ENCODE results near the gene PDZK1. TPM values are rescaled to one million over a fixed set of nuclear protein-coding genes. Genes with fewer than 3 reads are reported as not detected.

Gene PDZK1
- total and polyA plus RNA-seq, 7 experiments from 2014 or later: 0.09 to 0.53 (median 0.17) TPM; not detected in 4

DNA sequence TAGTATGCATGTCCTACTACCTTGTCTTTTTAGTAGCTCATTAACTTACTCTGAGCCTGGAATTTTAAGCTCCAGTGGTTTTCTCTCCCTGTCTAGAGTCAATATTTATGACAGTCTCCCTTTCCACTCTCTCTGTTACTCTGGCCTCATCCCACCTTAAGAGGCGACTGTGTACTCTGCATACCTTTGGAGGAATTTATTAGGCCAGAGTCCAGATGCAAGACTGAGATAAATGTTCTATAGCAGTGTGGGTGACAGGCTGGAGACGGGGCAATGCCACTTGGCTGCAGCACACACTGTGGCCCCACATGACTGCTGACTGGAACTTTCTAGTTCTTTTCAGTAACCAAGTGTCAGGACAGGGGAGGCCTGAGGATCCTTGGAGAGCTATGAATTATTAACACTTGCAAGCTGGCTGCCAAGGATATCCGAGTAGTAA lies 4.1 kb upstream of the PDZK1 start:
- no peak for ATAC-seq
- H3K36me3 Mint-ChIP-seq: no peaks in the 10 kb centered on the region
- CTCF ChIA-PET: interaction anchor here (0.7 kb wide), 1 partner anchor 9 kb away, joined by 3 read pairs; no protein-coding TSS in a partner anchor

GRCh38 chr1:145710291-145711027 lies 3.3 kb upstream of the PDZK1 start:
- ChIA-PET CTCF (no interaction called here), POLR2A (no interaction called here)
- Histone ChIP-seq H3K36me3 (ENCODE audit: control insufficient read depth in 2 of 3, insufficient read depth in 3 of 3, low read length in 3 of 3) (no peaks in the 10 kb centered on the region), H3K27ac (ENCODE audit: low read depth, low read length) (no peak overlapping the region), H3K9me3 (ENCODE audit: control insufficient read depth in 2 of 3, low read length in 3 of 3) (no peaks in the 10 kb centered on the region), H3K4me3 (ENCODE audit: low read length) (no peak overlapping the region), H3K4me1 (ENCODE audit: control insufficient read depth in 2 of 2, insufficient read depth in 2 of 2, low read length in 2 of 2) (no peaks in the 10 kb centered on the region), H3K27me3 (ENCODE audit: control insufficient read depth in 2 of 2, insufficient read depth in 2 of 2, low read length in 2 of 2) (no peaks in the 10 kb centered on the region)
- Mint-ChIP-seq H3K4me1 (peaks cover 0 to 10% (median 0%) of the 10 kb centered on the region in 7 donors), H3K27ac (no peak overlapping the region), H3K27me3 (peaks cover 0 to 11% (median 0%) of the 10 kb centered on the region in 5 donors), H3K9me3 (no peaks in the 10 kb centered on the region), H3K36me3 (no peaks in the 10 kb centered on the region), H3K4me3 (no peak overlapping the region)
- ATAC-seq (no peak), DNase-seq (no peak)
- intact Hi-C loops (cut with micrococcal nuclease): no loop called here

More for the DNA sequence above, 4.1 kb upstream of the PDZK1 start:
- H3K36me3 ChIP-seq (ENCODE audit: control insufficient read depth in 2 of 3, insufficient read depth in 3 of 3, low read length in 3 of 3): no peaks in the 10 kb centered on the region
- Mint-ChIP-seq H3K27me3 (peaks cover 0 to 9% (median 0%) of the 10 kb centered on the region in 5 donors), H3K4me3 (no peak overlapping the region), H3K27ac (no peak overlapping the region), H3K9me3 (no peaks in the 10 kb centered on the region), H3K4me1 (peaks cover 0 to 13% (median 0%) of the 10 kb centered on the region in 7 donors)
- DNase-seq: no peak
- no peaks in the 10 kb centered on the region for H3K9me3 ChIP-seq (ENCODE audit: control insufficient read depth in 2 of 3, low read length in 3 of 3)
- peaks cover 0 to 2% of the 10 kb centered on the region in 2 donors for H3K4me1 ChIP-seq (ENCODE audit: control insufficient read depth in 2 of 2, insufficient read depth in 2 of 2, low read length in 2 of 2)
- POLR2A ChIA-PET: no interaction called here
- no peak overlapping the region for H3K27ac ChIP-seq (ENCODE audit: low read depth, low read length)
- no peaks in the 10 kb centered on the region for H3K27me3 ChIP-seq (ENCODE audit: control insufficient read depth in 2 of 2, insufficient read depth in 2 of 2, low read length in 2 of 2)
- H3K4me3 ChIP-seq (ENCODE audit: low read length): no peak overlapping the region
- intact Hi-C loops (cut with micrococcal nuclease): no loop called here

DNA sequence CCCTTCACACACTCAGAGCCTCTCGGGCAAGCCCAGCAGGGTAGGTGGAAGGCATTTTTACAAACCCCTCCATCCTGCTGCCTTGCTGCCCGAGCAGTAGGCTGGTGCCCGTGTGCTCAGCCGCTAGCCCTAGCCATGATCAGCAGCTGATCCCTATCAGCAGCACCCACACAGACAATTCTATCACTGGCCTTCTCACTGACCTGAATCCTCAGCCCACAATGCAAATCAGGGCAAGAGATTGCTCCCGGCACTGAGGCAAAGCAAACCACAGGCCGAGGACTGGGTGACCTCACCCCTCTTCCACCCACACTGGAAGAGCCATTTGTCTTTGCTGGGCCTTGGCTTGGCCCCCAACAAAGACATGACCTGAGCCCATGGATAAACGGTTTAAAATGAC lies 895 bp upstream of the PDZK1 start:
- POLR2A ChIA-PET: no interaction called here
- no peaks in the 10 kb centered on the region for H3K9me3 Mint-ChIP-seq
- ATAC-seq: no peak
- Histone ChIP-seq H3K27me3 (ENCODE audit: control insufficient read depth in 2 of 2, insufficient read depth in 2 of 2, low read length in 2 of 2) (no peaks in the 10 kb centered on the region), H3K4me1 (ENCODE audit: control insufficient read depth in 2 of 2, insufficient read depth in 2 of 2, low read length in 2 of 2) (no peaks in the 10 kb centered on the region), H3K27ac (ENCODE audit: low read depth, low read length) (no peak overlapping the region), H3K9me3 (ENCODE audit: control insufficient read depth in 2 of 3, low read length in 3 of 3) (no peaks in the 10 kb centered on the region), H3K36me3 (ENCODE audit: control insufficient read depth in 2 of 3, insufficient read depth in 3 of 3, low read length in 3 of 3) (no peaks in the 10 kb centered on the region), H3K4me3 (ENCODE audit: low read length) (no peak overlapping the region)
- H3K36me3 Mint-ChIP-seq: no peaks in the 10 kb centered on the region
- H3K27me3 Mint-ChIP-seq: peaks cover 0 to 20% (median 0%) of the 10 kb centered on the region in 5 donors
- no peak overlapping the region for H3K4me3 Mint-ChIP-seq
- intact Hi-C loops (cut with micrococcal nuclease): no loop called here
- peaks cover 0 to 5% (median 0%) of the 10 kb centered on the region in 7 donors for H3K4me1 Mint-ChIP-seq
- H3K27ac Mint-ChIP-seq: no peak overlapping the region
- CTCF ChIA-PET: no interaction called here
- no peak for DNase-seq

GRCh38 chr1:145706086-145706664 lies 993 bp downstream of the PDZK1 start:
- POLR2A ChIA-PET: no interaction called here
- no peak overlapping the region for H3K4me3 ChIP-seq (ENCODE audit: low read length)
- no peak overlapping the region for H3K27ac ChIP-seq (ENCODE audit: low read depth, low read length)
- H3K4me1 ChIP-seq (ENCODE audit: control insufficient read depth in 2 of 2, insufficient read depth in 2 of 2, low read length in 2 of 2): no peaks in the 10 kb centered on the region
- no peaks in the 10 kb centered on the region for H3K9me3 Mint-ChIP-seq
- no peak for DNase-seq
- CTCF ChIA-PET: no interaction called here
- no peaks in the 10 kb centered on the region for H3K9me3 ChIP-seq (ENCODE audit: control insufficient read depth in 2 of 3, low read length in 3 of 3)
- H3K4me3 Mint-ChIP-seq: no peak overlapping the region
- ATAC-seq: no peak
- intact Hi-C loops (cut with micrococcal nuclease): no loop called here
- no peaks in the 10 kb centered on the region for H3K36me3 Mint-ChIP-seq
- H3K36me3 ChIP-seq (ENCODE audit: control insufficient read depth in 2 of 3, insufficient read depth in 3 of 3, low read length in 3 of 3): no peaks in the 10 kb centered on the region
- peaks cover 0 to 5% (median 0%) of the 10 kb centered on the region in 7 donors for H3K4me1 Mint-ChIP-seq
- H3K27me3 ChIP-seq (ENCODE audit: control insufficient read depth in 2 of 2, insufficient read depth in 2 of 2, low read length in 2 of 2): no peaks in the 10 kb centered on the region
- no peak overlapping the region for H3K27ac Mint-ChIP-seq
- peaks cover 0 to 25% (median 0%) of the 10 kb centered on the region in 5 donors for H3K27me3 Mint-ChIP-seq

- Histone ChIP-seq H3K9me3 (ENCODE audit: control insufficient read depth in 2 of 3, low read length in 3 of 3) (no peaks in the 10 kb centered on the region), H3K4me1 (ENCODE audit: control insufficient read depth in 2 of 2, insufficient read depth in 2 of 2, low read length in 2 of 2) (no peaks in the 10 kb centered on the region), H3K4me3 (ENCODE audit: low read length) (no peak overlapping the region), H3K27ac (ENCODE audit: low read depth, low read length) (no peak overlapping the region), H3K36me3 (ENCODE audit: control insufficient read depth in 2 of 3, insufficient read depth in 3 of 3, low read length in 3 of 3) (no peaks in the 10 kb centered on the region), H3K27me3 (ENCODE audit: control insufficient read depth in 2 of 2, insufficient read depth in 2 of 2, low read length in 2 of 2) (no peaks in the 10 kb centered on the region)
- no peak overlapping the region for H3K27ac Mint-ChIP-seq
- POLR2A ChIA-PET: no interaction called here
- no peaks in the 10 kb centered on the region for H3K36me3 Mint-ChIP-seq
- intact Hi-C loops (cut with micrococcal nuclease): no loop called here
- ATAC-seq: no peak
- peaks cover 0 to 5% (median 0%) of the 10 kb centered on the region in 7 donors for H3K4me1 Mint-ChIP-seq
- H3K27me3 Mint-ChIP-seq: peaks cover 0 to 25% (median 0%) of the 10 kb centered on the region in 5 donors
- H3K9me3 Mint-ChIP-seq: no peaks in the 10 kb centered on the region
- CTCF ChIA-PET: no interaction called here
- DNase-seq: no peak
- no peak overlapping the region for H3K4me3 Mint-ChIP-seq
Observed at GRCh38 chr1:145705622-145706021, 1.5 kb downstream of the PDZK1 start.

- Mint-ChIP-seq H3K4me3 (no peak overlapping the region), H3K4me1 (peaks cover 0 to under 1% (median 0%) of the 10 kb centered on the region in 7 donors), H3K36me3 (no peaks in the 10 kb centered on the region), H3K27me3 (peaks cover 0 to 37% (median 0%) of the 10 kb centered on the region in 5 donors), H3K9me3 (no peaks in the 10 kb centered on the region), H3K27ac (no peak overlapping the region)
- Histone ChIP-seq H3K36me3 (ENCODE audit: control insufficient read depth in 2 of 3, insufficient read depth in 3 of 3, low read length in 3 of 3) (no peaks in the 10 kb centered on the region), H3K9me3 (ENCODE audit: control insufficient read depth in 2 of 3, low read length in 3 of 3) (no peaks in the 10 kb centered on the region), H3K27me3 (ENCODE audit: control insufficient read depth in 2 of 2, insufficient read depth in 2 of 2, low read length in 2 of 2) (no peaks in the 10 kb centered on the region), H3K27ac (ENCODE audit: low read depth, low read length) (no peak overlapping the region), H3K4me3 (ENCODE audit: low read length) (no peak overlapping the region), H3K4me1 (ENCODE audit: control insufficient read depth in 2 of 2, insufficient read depth in 2 of 2, low read length in 2 of 2) (no peaks in the 10 kb centered on the region)
- no peak for ATAC-seq
- intact Hi-C loops (cut with micrococcal nuclease): no loop called here
- ChIA-PET CTCF (no interaction called here), POLR2A (no interaction called here)
- no peak for DNase-seq
Observed at GRCh38 chr1:145702826-145703225, 4.3 kb downstream of the PDZK1 start.

GRCh38 chr1:145702052-145702451 lies 5.1 kb downstream of the PDZK1 start:
- no peaks in the 10 kb centered on the region for H3K27me3 ChIP-seq (ENCODE audit: control insufficient read depth in 2 of 2, insufficient read depth in 2 of 2, low read length in 2 of 2)
- ChIA-PET POLR2A (no interaction called here), CTCF (no interaction called here)
- H3K4me1 ChIP-seq (ENCODE audit: control insufficient read depth in 2 of 2, insufficient read depth in 2 of 2, low read length in 2 of 2): no peaks in the 10 kb centered on the region
- ATAC-seq: no peak
- Mint-ChIP-seq H3K4me1 (no peaks in the 10 kb centered on the region), H3K9me3 (no peaks in the 10 kb centered on the region), H3K36me3 (no peaks in the 10 kb centered on the region), H3K4me3 (no peak overlapping the region), H3K27ac (no peak overlapping the region), H3K27me3 (peaks cover 0 to 40% (median 0%) of the 10 kb centered on the region in 5 donors)
- no peak for DNase-seq
- no peaks in the 10 kb centered on the region for H3K36me3 ChIP-seq (ENCODE audit: control insufficient read depth in 2 of 3, insufficient read depth in 3 of 3, low read length in 3 of 3)
- intact Hi-C loops (cut with micrococcal nuclease): no loop called here
- H3K4me3 ChIP-seq (ENCODE audit: low read length): no peak overlapping the region
- no peaks in the 10 kb centered on the region for H3K9me3 ChIP-seq (ENCODE audit: control insufficient read depth in 2 of 3, low read length in 3 of 3)
- H3K27ac ChIP-seq (ENCODE audit: low read depth, low read length): no peak overlapping the region

All from naive thymus-derived CD4-positive, alpha-beta T cell (primary cell).